HK-2 (cell line): ENCODE data around the gene KCP.

Experiments used
- DNase-seq: peaks from one replicate; pipeline ENCODE4 v3.0.0-alpha.2; 2018; ENCODE audit not compliant: unreplicated experiment

KCP gene

DNA sequence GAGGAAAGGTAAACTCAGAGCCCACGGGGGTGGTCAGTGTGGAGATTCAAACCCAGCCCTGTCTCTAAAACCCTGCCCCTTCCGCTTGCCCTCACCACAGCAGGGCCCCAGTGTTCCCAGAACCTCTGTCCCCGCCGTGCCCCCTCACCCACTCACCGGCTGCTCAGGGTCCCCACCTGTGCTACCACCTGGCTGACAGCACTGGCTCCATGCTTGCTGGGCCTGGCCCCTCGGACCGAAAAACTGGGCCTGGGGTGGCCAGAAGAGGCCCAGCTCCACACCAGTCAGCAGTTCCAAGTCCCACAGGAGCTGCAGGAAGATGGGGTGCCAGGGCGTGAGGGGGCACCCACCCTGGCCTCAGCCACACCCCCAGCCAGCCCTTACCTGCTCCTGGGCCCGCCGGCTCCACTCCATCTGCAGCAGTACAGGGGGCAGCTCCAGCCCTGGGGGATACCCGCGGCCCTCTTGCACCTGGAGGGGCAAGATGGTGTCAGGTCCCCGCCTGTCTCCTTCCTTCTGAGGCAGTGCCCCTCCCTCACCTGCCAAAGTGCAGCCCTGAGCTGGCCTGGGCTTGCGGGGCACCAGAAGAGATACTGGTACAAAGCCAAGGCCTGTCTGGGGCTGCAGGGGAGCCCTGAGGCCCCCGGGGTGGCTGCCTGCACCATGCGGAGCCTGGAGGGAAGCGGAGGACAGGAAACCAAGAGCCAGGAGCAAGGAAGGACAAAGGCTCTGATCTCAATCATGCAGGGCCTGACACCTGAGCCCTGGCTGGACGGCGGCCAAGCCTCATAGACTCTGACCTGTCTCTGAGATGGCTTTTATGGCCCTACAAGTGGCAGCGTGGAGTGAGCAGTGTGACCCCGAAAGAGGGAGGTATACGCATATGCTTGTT is 36.1 kb downstream of the KCP start:
- no peak for DNase-seq

DNA sequence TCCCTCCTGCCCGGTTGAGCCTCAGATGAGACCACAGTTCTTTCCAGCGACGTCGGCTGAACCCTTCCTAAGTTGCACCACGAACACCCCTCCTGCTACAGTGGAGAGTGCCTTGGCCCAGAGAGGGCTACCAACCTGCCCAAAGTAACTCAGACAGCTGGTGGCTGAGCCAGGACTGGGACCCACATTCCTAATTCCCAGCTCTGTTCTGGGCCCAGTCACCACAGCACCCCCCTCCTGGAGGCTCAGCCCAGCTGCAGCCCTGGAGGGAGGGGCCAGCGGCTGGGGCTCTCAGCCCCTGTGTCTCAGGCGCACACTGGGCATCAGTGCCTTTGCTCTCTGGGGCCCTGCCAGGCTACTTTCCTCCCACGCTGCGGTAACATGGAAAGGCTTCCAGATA is 37.3 kb downstream of the KCP start:
- DNase-seq, result no peak

DNA sequence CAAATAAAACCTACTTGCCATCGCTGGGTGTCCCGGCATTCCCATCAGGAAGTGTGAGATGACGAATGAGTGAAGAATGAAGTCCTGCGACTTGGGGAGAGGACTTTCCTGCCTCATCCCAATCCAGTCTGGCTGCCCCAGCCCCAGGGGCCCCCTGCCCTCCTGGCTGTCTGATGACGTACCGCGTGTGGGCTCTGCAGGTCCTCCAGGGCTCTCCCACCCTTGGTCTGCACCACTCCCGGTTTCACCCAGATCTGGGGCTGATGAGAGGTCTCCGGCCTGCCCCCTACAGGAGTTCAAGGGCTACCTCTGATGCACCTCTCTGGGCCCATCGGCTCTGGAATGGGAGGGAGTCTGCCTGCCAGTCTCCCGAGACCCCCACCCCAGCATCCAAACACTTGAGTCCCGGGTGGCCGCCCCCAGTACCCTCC is 38.1 kb downstream of the KCP start:
- DNase-seq, result no peak

DNA sequence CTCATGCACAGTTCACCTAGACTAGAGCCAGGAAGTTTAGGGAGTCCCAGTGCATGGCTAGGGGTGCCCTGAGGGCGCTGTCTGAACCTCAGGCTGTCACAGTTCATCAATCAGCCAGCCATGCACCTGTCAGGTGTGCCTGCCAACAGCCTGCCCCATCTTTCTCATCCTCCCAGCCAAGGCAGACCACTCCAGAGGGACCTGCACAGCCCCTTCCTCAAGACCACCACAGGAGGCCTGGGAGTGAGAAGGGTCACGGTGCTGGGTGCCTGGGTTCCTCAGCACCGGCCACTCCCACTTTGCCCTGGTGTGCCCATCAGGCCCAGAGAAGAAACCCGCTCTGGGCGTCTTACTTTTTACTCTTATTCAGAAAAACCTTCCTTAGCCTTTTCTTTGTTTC is 39.5 kb downstream of the KCP start:
- no peak for DNase-seq

DNA sequence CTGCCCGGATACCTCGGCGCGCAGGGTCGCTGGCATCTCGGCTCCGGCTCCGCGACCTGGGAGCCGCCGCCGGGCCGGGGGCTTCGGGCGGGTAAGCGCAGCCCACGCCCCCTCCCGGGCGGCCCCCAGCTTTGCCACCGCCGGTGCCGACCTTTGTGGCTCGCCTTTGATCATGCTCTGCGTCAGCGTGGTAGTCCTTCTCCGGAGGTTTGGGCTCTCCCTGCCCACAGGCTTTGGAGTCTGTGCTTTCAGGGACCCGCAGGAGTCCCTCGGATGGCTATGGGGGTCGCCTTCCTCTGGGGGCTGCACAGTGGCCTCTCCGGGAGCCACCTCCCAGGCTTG is 40.6 kb downstream of the KCP start:
- DNase-seq, result no peak

DNA sequence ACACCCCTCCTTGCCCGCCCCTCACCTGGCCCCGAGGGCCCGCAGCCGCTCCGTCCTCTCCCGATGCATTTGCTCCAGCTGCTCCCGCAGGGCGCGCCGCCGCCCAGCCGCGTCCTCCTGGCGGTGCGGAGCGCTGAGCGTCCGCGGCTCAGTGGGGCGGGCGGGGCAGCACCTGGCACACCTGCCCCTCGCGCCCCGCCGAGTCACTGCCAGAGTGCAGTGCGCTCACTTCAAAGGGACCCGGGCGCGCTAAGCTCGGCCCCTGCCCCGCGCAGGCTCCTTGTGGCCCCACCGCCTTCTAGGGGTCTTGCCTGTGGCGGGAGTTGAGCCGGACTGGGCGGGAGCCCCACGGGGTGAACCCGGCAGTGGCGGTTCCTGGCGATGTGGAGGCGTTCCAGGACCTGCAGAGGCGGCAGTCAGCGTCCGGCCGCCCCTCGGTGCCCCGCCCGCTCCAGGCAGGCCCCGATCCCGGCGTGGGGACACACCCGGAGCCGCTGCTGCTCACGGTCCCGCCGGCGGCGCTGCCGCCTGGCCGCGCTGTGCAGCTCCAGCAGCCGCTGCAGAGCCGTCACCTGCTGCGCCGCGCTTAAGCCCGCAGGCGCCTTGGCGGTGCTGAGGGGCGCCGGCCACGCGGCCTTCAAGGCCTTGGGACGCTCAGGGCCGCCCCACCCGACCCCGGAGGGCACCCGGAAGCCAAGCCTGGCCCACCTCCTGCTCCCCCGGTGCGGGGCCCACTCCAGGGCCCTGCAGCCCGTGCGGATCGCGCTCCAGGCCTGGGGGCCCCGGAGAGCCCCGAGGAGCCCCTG is 41.2 kb downstream of the KCP start:
- no peak for DNase-seq

DNA sequence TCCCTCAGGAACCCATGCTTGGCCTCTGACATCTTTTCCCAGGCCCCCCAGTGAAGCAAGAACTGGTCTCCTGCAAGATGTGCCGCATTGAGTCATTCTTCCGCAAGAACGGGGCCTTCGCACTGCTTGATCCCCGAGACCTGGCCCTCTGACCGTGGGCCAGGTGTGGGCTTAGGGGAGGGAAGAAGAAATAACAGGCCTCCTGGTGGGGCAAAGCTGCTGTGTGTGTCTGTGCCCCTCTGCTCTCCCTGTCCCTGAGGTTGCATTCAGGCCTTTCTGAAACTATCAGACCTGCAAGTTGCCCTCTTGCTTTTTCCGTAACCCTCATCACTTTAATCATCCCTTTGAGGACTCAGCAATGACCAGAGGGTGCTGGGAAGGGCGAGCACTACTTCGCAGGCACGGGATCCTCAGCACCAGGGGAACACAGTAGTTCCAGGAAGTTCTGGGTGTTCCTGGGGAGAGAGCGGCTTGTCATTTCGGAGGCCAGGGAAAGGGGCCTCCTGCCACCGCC is 41.8 kb downstream of the KCP start:
- no peak for DNase-seq

DNA sequence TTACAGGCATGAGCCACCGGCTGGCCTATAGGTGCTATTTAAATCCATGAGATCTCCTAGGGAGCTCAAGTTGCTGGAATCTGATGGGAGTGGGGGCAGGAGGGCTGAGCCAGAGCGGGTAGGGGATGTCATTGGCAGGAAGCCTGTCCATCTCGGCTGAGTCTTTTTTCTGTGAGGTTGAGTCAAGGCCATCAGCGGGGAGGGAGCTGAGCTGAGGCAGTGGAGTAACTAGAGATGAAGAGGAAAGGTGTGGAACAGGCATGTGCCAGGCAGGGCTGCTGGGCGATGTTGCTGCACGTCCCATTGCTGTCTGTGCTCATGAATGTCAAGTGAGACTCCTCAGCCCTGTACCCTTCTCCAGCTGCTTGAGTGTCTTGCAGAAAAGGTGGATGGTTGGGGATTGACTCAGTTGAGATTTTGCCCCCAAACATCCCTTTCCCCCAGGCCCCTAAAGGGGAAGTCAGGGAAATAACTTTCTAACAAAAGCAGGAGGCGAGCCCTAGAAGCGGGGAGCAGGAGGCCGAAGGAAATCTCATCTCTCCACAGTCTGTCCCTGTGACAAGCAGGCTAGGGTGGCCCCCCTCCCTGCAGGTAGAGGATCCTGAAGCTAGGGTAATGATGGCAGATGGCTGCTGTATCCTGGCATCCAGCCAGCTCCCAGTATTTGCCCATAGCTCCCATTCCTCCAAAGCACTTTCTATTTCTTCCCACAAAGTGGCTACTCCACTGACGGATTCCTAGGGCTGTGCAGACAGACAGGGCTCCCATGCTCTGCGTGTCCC is 42.5 kb downstream of the KCP start:
- no peak for DNase-seq

DNA sequence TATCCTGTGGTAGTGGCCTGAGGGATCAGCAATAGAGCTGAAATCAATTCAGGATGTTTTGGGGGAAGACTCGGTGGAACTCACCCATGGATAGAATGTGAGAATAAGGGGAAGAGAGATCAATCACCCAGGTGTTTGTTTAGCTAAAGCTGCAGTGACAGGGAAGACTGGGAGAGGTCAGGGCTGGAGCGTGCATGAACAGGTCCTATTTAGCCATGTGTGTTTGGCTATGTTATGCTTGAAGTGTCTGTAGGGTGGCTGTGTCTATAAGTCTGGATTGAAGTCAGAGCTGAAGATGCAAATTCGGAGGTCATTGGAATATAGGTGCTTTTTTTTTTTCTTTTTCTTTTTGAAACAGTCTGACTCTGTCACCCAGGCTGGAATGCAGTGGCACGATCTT is 43.3 kb downstream of the KCP start:
- DNase-seq, result no peak

DNA sequence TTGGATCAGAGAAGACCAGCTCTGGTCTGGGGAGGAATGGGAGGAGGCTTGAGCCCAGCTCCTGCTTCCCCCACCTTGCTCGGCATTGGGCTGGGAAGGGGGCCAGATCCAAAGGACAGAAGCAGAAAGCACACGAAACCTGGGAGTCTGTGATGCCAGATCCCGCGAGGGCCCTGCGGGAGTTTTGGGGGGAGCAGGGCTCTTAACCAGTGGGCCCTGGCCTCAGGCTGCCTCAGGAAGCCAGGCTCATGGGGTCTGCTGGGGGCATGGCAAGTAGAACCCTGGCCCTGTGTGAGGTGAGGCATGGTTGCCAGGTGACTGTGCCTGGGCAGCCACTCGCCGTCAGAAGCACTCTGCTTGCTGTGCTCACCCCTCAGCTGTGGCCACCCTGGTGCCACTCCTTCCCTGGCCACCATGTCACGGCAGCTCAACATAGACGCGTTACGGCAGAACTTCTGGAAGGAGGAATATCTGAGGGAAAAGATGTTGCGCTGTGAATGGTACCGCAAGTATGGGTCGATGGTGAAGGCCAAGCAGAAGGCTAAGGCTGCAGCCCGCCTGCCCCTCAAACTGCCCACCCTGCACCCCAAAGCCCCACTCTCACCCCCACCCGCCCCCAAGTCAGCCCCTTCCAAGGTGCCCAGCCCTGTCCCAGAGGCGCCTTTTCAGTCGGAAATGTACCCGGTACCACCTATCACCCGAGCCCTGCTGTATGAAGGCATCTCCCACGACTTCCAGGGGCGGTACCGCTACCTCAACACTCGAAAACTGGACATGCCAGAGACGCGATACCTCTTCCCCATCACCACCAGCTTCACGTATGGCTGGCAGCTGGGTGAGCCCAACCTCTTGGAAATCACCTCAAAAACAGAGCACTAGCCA is 44.3 kb downstream of the KCP start:
- DNase-seq, result no peak

DNA sequence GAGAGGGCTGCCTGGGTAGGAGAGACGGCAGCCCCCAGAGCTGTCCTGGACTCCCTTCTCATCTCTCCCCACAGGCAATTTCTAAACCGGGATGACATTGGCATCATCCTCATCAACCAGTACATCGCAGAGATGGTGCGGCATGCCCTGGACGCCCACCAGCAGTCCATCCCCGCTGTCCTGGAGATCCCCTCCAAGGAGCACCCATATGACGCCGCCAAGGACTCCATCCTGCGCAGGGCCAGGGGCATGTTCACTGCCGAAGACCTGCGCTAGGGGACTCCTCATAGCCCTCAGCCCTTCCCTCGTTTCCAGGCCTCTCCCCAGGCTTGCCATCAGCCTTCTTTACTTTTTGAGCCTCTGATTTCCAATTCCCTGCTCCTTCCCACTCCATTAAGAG is 45.2 kb downstream of the KCP start:
- DNase-seq, result no peak

DNA sequence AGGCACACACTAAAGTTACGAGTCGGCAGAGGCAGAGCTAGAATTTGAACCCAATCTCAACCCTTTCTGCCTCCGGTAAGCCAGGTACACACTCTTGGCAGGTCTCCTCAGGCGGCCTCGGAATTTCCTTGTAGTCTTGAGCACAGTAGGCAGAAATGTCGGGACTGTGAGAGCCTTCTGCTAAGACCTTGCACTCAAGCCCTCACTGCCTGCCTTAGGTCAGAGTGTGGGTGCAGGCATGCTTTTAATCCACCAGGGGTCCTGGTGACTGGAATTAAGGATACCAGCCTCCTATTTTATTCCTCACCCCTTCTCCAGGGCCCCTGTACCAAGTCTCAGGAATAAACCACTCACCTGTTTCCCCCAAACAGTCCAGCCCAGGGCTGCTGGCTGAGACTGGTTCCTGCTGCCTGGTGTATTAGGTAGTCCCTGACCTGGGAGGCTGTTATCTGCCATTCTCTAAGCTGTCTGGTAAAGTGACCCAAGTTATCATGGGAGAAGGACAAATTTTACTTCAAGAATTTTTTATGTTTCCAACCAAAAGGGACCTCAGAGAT is 47.0 kb downstream of the KCP start:
- DNase-seq, result peak; percentile 60

DNA sequence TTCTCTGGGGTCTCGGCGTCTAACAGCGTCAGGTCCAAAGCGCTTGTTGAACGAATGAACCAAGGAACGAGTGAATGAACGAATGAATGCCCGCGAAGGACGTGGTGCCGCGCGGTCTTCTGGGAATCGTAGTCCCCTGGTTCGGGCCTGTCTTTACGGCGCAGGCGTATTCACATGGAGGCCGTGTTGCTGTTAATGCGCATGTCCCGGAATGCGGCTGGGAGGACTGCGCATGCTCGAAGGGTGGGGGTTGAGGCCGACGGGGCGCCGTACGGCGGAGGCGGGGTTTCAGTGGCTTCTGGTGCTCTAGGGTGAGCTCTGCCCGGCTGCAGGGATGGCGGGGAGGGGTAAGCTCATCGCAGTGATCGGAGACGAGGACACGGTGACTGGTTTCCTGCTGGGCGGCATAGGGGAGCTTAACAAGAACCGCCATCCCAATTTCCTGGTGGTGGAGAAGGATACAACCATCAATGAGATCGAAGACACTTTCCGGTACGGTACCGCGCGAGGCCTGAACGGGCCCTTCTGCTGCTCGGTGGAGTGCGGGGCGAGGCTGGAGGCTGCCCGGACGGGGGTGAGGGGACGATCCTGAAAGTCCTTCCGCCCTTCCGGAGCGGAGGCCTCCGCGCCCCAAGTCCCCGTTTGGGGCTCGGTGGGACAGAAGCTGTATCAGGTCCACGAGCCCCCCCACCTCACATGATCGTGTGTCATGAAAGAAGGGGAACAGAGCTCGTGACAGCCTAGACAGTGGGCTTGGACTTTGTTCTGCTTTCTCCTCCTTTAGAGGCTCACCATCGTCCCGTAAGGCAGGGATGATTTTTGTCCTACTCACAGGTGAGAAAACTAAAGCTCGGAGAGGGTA is 47.7 kb downstream of the KCP start, which contains the start of gene ATP6V1F:
TSS of gene ATP6V1F (plus strand) at position 286 of the 862 bp plus-strand sequence. CDS start at position 335, 49 bp downstream.
- peak; percentile 100 for DNase-seq

DNA sequence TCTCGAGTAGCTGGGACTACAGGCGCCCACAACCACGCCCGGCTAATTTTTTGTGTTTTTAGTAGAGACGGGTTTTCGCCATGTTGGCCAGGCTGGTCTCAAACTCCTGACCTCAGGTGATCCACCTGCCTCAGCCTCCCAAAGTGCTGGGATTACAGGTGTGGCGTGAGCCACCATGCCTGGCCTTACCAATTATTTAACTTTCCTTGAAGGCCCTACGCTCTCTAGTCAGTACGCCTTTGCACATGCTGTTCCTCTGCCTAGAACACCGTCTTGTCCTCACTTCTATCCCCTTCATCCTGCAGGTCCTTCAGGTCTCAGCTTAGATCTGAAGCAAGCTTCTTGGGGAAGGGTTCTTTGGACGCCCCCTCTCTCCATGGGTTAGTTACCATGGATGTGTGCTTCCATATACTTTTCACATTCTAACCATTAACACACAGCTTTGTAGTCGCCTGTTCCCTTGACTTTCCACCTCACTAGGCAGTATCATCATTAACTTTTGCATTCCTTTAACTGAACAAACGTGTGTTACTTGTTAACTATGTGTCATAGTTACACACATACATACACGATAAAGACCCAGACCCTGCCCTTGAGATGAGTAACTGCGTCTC is 48.4 kb downstream of the KCP start:
- DNase-seq, result no peak

DNA sequence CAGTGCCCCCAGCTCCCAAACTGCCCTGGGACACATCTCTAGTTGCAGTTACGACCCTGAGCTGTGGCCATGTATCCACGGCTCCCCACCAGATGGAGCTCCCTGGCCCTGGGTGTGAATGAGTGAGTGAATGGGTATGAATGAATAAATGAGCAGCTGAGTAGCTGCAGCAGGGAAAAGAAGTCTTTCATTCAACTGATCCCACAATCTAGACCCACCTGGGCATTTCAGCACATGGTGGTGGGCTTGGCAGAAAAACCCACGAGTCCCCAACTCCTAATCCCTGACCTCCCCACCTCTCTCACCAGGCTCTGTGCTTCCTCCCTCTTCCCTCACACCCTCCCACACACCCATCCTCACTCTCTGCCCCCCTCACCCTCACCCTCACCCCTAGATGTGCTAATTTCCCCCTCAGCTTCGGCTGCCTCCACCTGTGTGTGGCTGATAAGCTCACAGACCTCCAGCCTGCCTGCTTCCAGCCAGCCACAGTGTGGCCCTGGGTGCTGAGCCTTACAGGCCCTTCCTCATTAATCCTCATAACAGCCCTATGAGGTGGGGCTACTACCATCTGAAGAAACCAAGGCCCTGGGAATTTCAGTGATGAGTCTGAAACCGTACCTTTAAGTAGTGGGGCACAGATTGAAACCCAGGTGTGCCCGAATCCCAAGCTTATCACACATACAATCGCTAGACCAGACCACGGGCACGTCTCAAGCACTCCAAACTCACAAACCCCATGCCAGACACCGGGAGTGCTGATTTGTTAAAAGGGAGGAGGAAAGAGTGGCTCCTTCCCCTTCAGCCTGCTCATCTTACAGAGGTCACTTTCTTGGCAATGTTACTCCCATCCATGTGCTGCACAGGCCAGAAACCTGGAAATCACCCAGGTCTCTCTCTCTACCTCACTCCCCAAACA is 50.1 kb downstream of the KCP start:
- DNase-seq, result peak; percentile 33

DNA sequence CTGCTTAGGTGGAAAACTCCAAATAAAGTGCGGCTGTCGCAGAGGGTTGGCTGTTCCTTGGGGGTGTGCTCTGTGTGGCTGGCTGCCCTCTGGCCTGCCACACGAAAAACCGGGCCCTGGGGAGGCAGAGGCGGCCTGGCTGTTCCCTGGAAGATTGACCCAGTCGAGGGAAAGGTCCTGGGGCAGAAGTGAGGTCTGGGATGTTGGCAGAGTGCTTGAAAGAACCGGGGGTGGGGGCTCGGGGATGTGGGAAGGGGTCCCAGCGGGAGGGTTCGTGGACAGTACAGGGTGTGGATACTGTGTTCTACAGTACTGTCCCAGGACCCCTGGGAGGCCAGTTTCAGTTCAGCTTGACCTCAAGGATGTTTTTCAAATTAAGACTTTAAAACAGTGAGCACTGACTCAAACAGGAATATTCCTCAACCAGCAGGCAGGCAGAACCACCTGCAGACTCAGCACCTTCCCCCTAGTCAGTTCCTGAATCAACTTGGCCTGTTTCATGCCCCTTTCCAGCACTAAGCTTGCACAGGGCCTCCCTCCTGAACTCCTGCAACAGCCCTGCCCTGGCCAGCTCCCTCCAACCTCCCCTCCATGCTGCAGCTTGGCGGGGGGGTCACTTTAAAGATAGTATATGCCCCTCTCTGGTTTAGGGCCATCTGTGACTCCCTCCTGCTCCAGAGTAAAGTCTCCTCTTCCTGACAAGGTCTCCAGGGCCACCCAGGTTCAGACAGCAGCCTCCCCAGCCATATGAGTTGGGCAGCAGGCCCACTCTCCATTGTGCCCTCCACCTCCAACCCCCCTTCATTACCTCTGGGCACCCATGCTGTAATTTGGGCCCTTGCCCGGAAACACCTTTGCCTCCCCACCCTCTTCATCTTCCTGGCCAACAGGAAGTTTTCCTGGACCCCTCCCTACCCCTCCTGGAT is 51.0 kb downstream of the KCP start:
- peak; percentile 21 for DNase-seq
